Nephron (organoid): ENCODE data around the gene TSPAN14.

Experiments
- H3K27ac Mint-ChIP-seq, 3 experiments: 2 replicates each; pipeline ENCODE4 v1.8.0; 2020; ENCODE audit warnings: mixed read lengths in 3 of 3, mild to moderate bottlenecking in 2 of 3, moderate library complexity in 1 of 3
- H3K27me3 Mint-ChIP-seq: 2 replicates; pipeline ENCODE4 v1.8.0; 2021; ENCODE audit warnings: low read depth, mild to moderate bottlenecking, moderate library complexity, mixed read lengths
- H3K36me3 Mint-ChIP-seq: 2 replicates; pipeline ENCODE4 v1.8.0; 2020; ENCODE audit warnings: low read depth, mixed read lengths
- H3K4me1 Mint-ChIP-seq: 2 replicates; pipeline ENCODE4 v1.8.0; 2020; ENCODE audit warnings: mixed read lengths
- H3K4me3 Mint-ChIP-seq, 3 experiments: 2 replicates each; pipeline ENCODE4 v1.8.0; 2020; ENCODE audit warnings: mild to moderate bottlenecking in 3 of 3, mixed read lengths in 3 of 3, moderate library complexity in 2 of 3
- H3K9me3 Mint-ChIP-seq: 2 replicates; pipeline ENCODE4 v1.8.0; 2020; ENCODE audit warnings: mixed read lengths
- CTCF ChIP-seq, 3 experiments: fragments of 200-600 bp; sonication (generic); IDR thresholded peaks; one replicate each; pipeline ENCODE4 v1.5.0; 2021; ENCODE audit warnings: antibody characterized with exemption in 3 of 3; ENCODE audit not compliant: unreplicated experiment in 3 of 3

Gene TSPAN14

DNA sequence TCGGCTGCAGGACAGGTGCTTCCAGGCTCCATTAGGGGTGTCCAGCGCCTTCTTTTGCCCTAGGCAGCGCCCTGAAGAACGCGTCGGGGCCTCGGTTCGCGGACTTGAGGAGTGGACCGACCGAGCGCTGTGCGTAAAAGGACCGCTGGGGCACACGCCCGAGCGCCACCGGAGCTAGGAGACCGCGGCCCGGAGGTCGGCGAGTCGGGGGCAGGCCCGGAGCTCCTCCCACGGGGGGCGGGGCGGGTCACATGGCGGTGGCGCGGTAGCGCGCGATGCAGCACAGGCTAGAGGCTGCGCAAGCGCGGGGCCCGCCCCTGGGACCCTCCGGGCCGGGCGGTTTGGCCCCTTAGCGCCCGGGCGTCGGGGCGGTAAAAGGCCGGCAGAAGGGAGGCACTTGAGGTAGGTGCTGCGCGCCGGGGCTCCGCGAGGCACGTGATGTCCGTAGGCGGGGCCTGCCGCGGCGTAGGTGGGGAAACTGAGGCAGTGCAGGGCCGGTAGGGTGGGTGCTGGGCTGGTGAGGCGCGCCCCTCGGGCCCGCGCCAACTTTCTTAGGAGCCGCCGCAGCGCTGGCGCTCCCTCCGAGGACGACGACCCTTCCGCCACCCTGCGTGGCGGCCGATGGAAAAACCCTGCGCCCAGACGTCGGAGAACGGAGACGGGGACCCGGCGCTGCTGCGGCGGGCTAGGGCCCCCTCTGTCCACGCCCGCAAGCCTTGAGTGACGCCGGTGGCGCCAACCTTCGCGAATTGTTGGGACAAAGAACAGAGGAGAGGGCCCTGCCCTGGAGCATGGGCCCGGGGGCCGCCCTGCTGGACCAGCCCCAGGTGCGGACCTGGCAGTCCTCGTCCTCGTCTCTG, 45.6 kb upstream of the TSPAN14 start, which contains the start of gene PRXL2A:
PRXL2A (plus strand) TSS at position 310 of the 860 bp plus-strand sequence. CDS start 11,917 bp downstream, outside the sequence.
- peak within 1 kb of the TSS; percentile 81 to 93 (median 92) for H3K27ac Mint-ChIP-seq
- peaks cover 69% of the 10 kb centered on the region for H3K4me1 Mint-ChIP-seq
- H3K4me3 Mint-ChIP-seq, result peak within 1 kb of the TSS; percentile 94 to 96 (median 95)

GRCh38 chr10:80409121-80409520, 45.0 kb upstream of the TSPAN14 start:
- Mint-ChIP-seq H3K9me3 (no peaks in the 10 kb centered on the region), H3K36me3 (no peaks in the 10 kb centered on the region), H3K27ac (peak overlapping the region; percentile 61 to 92 (median 80))

More for the DNA sequence above, 45.6 kb upstream of the TSPAN14 start, which contains the start of gene PRXL2A:
- Mint-ChIP-seq H3K27me3 (no peaks in the 10 kb centered on the region), H3K9me3 (no peaks in the 10 kb centered on the region), H3K36me3 (no peaks in the 10 kb centered on the region)
- no peak for TF ChIP-seq CTCF (IDR thresholded peaks at IDR 0.05; ENCODE audit: unreplicated experiment in 3 of 3)

GRCh38 chr10:80410122-80410521, 44.0 kb upstream of the TSPAN14 start:
- Mint-ChIP-seq H3K4me1 (peaks cover 85% of the 10 kb centered on the region), H3K27ac (peak overlapping the region; percentile 64 to 92 (median 83)), H3K9me3 (no peaks in the 10 kb centered on the region), H3K4me3 (peak overlapping the region; percentile 94 to 96 (median 95)), H3K27me3 (no peaks in the 10 kb centered on the region), H3K36me3 (no peaks in the 10 kb centered on the region)
- TF ChIP-seq CTCF (IDR thresholded peaks at IDR 0.05; ENCODE audit: unreplicated experiment in 3 of 3), result no peak

More at GRCh38 chr10:80409121-80409520, 45.0 kb upstream of the TSPAN14 start:
- no peak for TF ChIP-seq CTCF (IDR thresholded peaks at IDR 0.05; ENCODE audit: unreplicated experiment in 3 of 3)
- Mint-ChIP-seq H3K27me3 (no peaks in the 10 kb centered on the region), H3K4me3 (peak overlapping the region; percentile 94 to 96 (median 95)), H3K4me1 (peaks cover 76% of the 10 kb centered on the region)

GRCh38 chr10:80410578-80411145, 43.4 kb upstream of the TSPAN14 start:
- Mint-ChIP-seq H3K27ac (peak overlapping the region; percentile 64 to 92 (median 83)), H3K4me1 (peaks cover 84% of the 10 kb centered on the region), H3K27me3 (no peaks in the 10 kb centered on the region), H3K36me3 (no peaks in the 10 kb centered on the region), H3K9me3 (no peaks in the 10 kb centered on the region), H3K4me3 (peak overlapping the region; percentile 94 to 96 (median 95))
- no peak for TF ChIP-seq CTCF (IDR thresholded peaks at IDR 0.05; ENCODE audit: unreplicated experiment in 3 of 3)

- peak overlapping the region; percentile 92 to 98 (median 98) for H3K27ac Mint-ChIP-seq
- H3K4me1 Mint-ChIP-seq, result peaks cover 84% of the 10 kb centered on the region
- H3K27me3 Mint-ChIP-seq, result no peaks in the 10 kb centered on the region
- no peak for TF ChIP-seq CTCF (IDR thresholded peaks at IDR 0.05; ENCODE audit: unreplicated experiment in 3 of 3)
- no peaks in the 10 kb centered on the region for H3K9me3 Mint-ChIP-seq
- H3K36me3 Mint-ChIP-seq, result no peaks in the 10 kb centered on the region
- peak overlapping the region in 2 of 3 experiments; percentile 95 to 96 for H3K4me3 Mint-ChIP-seq
Measured at GRCh38 chr10:80411267-80411668, 42.8 kb upstream of the TSPAN14 start.
